NCI-H526 treated with DMSO at 0.1 percent for 48 hours (cell line): ENCODE measurements around the gene SYPL1.
A peak's percentile ranks its signal among the peaks of the same experiment; 100 is the strongest.
"Not testable (repeated sequence)": the region's sequence is repeated elsewhere in the genome, so short reads cannot be mapped to it uniquely, and the experiment has no call there.

Experiments used
- DNase-seq: peaks from one replicate; lab custom pipeline; 2025; lab: John Stamatoyannopoulos, UW

SYPL1 gene

DNA sequence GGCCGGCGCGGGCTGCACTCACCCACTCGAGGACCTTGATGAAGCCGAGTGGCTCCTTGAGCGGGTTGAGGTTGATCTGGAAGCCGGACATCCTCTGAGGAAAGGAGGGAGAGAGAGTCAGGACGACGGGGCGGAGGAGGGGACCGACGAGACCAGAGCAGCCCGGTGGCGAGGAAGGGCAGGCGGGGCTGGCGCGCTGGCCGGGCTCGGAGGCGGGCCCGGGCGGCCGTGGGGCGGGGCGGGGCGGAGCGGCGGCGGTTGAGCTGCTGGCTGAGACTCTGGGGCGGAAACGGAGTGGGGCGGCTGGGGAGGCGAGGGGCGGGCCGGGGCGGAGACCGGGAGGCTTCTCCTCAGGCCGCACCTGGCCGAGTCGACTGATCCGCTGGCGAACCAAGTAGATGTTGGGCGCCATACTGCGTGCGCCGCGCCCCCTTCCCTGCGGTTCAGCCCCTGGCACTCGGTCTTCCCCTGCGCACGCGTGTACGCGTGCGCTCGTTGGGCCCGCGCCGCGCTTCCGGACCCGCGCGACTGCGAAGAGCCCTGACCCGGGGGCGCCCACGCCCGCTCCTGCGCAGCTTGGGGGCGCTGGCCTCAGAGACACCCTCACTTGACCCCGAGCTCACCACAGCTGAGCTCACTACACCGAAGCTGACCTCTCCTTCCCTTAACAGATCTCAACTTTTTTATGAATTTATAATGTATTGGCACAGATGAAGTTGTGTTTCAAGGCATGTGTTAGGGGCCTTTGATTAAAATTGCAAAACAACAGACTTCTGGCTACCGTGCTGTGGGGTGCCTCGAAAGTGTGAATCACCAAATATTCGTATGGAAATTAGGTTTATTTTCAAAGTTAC is at the start of gene SYPL1:
Gene SYPL1, minus strand, starts transcription at position 195 of the 854 bp plus-strand sequence. Its CDS starts 104 bp downstream, at position 91.
- peak; percentile 94 for DNase-seq

GRCh38 chr7:106155027-106155426 is 42.9 kb upstream of the SYPL1 start:
- peak; percentile 39 for DNase-seq

DNA sequence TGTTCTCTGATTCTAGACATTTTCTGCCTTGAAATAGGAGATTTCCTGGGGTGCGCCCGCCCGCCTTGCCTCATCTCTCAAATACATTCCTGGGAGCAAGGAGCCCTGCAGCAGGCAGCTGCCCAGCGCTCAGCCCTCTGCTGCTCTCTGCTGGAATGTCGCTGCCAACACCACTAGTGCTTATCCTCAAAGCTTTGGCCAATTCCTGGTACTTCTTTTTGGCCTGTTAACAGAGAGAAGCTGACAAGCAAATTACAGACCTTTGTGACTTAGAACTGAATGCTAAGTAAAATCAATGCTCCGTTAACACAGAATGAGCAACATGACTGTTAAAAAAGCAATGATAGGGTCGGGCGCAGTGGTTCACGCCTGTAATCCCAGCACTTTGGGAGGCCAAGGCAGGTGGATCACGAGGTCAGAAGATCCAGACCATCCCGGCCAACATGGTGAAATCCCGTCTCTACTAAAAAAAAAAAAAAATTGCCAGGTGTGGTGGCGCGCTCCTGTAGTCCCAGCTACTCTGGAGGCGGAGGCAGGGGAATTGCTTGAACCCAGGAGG is 41.9 kb upstream of the SYPL1 start:
- peak; percentile 76 for DNase-seq

DNA sequence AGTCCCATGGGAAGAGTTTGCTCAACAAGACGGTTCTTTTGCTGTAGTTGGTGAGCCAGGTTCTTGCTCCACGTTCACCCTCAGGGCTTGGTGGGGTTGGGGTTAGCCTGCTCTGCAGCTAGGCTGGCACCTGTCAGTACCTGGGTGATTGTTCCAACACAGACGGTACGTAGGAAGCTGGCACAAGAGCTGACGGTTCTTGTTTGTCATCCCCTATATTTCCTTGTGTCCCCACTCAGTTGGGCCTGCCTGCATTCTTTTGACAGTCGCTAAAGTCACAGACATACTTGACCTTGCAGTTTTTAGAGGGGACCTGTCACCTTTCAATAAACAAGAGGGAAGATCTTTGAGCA is 40.2 kb upstream of the SYPL1 start:
- no peak for DNase-seq

- no peak for DNase-seq
These were observed 39.6 kb upstream of the SYPL1 start for GRCh38 chr7:106151459-106152312.

DNA sequence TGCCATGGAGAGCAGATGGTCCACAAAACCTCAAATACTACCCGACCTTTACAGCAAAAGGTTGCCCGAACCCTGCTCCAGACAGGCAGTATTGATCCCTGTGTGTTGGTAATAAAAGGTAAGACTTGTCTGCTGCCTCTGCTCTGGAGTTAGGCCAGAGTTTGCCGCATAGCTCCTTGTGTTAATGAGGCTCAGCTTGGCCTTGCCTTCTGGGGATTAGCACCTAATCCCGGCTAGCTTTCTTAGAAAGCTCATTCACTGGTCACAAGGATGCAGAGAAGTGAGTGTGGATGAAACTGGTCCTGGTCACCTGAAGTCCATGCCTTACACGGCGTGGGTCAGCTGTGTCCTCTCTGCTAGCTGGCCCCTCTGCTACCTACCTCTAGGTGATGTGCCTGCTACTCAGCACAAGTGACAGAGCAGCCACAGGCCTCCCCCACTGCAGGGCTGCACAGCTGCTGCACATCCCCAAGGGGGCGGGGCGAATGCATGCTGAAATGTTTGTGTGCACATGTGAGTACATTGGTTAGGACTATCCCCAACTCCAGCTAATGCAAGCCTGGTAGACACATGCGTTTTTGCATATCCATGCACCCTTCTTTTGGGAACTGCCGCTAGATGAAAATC is 31.7 kb upstream of the SYPL1 start:
- no peak for DNase-seq

DNA sequence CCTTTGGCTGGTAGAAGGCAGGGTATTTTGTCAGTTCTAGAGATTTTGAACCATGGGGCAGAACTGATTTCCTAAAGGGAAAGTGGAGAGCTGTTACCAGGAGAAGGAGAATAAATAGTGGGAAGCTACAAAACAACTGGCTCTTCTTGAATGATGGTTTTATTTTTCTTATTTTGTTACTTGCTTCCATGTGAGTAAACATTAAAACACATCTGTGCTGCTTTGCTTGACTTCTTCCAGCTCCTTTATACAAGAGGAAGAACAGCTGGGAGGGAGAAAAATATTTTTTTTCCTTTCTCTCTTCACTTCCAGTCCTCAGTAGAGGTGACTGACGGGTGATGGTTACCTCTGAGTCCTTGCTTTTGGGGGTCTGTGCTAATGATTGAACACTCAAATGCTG is 30.0 kb upstream of the SYPL1 start:
- DNase-seq, result no peak

GRCh38 chr7:106140406-106141173 is 28.5 kb upstream of the SYPL1 start:
- DNase-seq, result no peak

GRCh38 chr7:106139265-106140251 is 27.4 kb upstream of the SYPL1 start:
- no peak for DNase-seq

GRCh38 chr7:106138776-106139175 is 26.7 kb upstream of the SYPL1 start:
- DNase-seq, result no peak

DNA sequence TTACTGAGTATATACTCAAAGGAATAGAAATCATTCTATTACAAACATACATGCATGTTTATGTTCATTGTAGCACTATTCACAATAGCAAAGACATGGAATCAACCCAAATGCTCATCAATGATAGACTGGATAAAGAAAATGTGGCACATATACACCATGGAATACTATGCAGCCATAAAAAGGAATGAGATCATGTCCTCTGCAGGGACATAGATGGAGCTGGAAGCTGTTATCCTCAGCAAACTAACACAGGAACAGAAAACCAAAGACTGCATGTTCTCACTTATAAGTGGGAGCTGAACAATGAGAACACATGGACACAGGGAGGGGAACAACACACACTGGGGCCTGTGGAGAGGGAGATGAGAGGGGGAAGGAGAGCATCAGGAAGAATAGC is 26.1 kb upstream of the SYPL1 start:
- not testable (repeated sequence) for DNase-seq

- DNase-seq, result peak; percentile 38
These were observed 22.1 kb upstream of the SYPL1 start for GRCh38 chr7:106134241-106134640.

DNA sequence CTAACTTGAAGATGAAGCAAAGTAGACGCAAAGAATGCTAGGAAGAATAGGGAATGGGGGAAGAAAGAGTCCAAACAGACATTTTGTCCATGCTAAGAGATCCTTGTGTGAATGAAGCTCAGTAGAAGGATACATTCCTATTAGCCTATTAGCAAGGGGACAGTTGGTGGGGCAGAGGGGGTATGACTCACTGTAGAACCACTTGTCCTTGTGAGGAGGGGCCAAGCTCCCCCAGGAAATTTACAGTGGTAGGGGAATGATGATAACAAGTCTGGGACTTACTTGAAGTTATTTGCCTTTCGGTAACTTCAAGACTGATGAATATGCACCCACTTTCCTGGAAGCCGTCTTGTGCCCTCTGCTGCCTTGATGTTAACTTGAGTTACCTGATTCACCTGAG is 17.2 kb upstream of the SYPL1 start:
- no peak for DNase-seq

DNA sequence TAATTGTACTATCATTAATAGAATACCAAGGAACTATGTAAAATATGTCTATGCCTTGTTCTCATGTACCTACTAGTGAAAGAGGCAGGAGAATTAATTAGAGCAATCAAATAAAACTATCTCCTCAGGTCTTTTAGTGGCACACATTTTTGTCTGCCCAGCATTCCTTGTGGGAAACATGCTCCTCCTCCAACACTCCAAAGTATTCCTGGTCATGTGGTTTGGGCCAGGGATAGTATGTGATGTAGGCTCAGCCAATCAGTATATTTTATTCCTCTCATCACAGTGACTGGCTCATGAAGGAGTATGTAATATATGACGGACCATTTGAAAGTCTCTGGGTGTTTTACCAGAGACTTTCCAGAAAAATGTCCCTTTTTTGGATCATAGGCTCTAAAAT is 16.7 kb upstream of the SYPL1 start:
- DNase-seq, result no peak

DNA sequence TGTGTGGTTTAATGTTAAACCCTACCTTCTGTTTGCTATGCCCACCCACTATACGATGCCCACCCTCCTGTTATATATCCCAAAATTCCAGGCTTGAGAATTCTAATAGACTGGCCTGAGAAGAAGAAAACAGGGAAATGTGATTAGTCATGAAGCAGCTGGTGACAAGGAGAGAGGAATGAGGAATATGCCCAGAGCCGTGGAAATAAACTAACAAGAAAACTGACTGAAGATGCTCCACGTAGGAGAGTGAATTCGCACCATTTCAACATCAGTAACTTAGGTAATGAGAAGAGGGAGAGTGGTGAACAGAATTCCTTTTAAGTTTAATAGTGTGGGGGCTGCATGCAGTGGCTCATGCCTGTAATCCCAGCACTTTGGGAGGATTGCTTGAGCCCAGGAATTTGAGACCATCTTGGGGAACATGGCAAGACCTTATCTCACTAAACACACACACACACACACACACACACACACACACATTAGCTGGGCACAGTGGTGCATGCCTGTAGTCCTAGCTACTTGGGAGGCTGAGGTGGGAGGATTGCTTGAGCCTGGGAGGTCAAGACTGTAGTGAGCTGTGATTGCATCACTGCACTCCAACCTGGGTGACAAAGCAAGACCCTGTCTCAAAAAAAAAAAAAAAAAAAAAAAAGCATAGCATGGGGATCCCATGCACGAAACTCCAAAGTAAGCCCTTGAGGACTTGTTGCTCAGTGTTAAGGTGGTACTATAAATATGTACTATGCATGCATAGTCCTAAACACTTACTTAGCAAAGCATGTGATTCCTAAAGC is 16.1 kb upstream of the SYPL1 start:
- no peak for DNase-seq

DNA sequence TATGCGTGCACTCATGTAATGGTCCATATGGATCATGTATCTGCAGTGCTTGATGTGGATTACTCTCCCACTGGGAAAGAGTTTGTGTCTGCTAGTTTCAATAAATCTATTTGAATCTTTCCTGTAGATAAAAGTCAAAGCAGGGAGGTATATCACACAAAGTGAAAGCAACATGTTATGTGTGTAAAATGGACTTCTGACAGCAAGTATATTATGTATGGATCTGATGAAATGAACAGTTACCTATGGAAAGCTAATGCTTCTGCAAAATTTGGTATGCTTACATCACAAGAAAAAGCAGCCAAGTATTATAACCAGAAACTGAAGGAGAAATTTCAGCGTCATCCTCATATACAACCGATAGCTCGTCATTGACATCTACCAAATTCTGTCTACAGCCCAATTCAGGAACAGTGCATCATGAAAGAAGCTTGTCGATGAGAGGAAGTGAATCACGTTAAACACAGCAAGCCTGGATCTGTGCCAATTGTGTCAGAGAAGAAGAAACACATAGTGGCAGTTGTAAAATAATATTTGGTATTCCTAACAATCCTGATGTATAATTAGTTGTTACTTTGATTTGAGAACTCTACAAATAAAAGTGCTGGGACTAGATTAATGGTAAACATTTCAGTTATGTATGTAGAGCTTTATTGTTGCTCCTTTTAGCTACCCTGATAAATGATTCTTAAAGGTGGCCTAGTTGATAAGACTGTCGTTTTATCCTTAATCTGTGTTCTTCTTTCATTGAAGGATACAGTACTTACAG is 14.2 kb upstream of the SYPL1 start:
- DNase-seq, result no peak

- DNase-seq, result no peak
These were observed 13.3 kb upstream of the SYPL1 start for GRCh38 chr7:106125417-106125816.

- no peak for DNase-seq
These were observed 12.1 kb upstream of the SYPL1 start for GRCh38 chr7:106124186-106124585.

- DNase-seq, result no peak
These were observed 10.6 kb upstream of the SYPL1 start for GRCh38 chr7:106122713-106123112.
